HepG2 (cell line): ENCODE data around the gene TAGLN.

Source experiments
- BATF2 ChIP-seq: sonication (generic); formaldehyde crosslinking; IDR thresholded peaks from 2 replicates; pipeline ENCODE4 v1.8.0; 2022; ENCODE audit warnings: mild to moderate bottlenecking, missing genetic modification reagents, moderate library complexity
- CHD4 ChIP-seq: fragments of 200-600 bp; sonication (generic); IDR thresholded peaks from 2 replicates; pipeline ENCODE4 v1.7.0; 2017; ENCODE audit warnings: mild to moderate bottlenecking, low read length, borderline replicate concordance
- EHMT2 ChIP-seq: fragments of 200-600 bp; sonication (generic); IDR thresholded peaks from 2 replicates; pipeline ENCODE4 v1.7.0; 2017; ENCODE audit warnings: antibody characterized with exemption, low read depth, low read length, borderline replicate concordance
- GRHL1 ChIP-seq: sonication (generic); formaldehyde crosslinking; conservative IDR thresholded peaks from 2 replicates; pipeline ENCODE4 v1.8.0; 2022; ENCODE audit warnings: missing genetic modification reagents
- NR2F1 ChIP-seq, 2 experiments: fragments of 450-650 bp in 1 of 2; formaldehyde crosslinking in 1 of 2; IDR thresholded peaks; 2 replicates each; pipeline versions ENCODE4 v1.5.0 to v1.6.1; 2016 to 2020; ENCODE audit warnings: mild to moderate bottlenecking in 1 of 2, missing compliant biosample characterization in 1 of 2, missing genetic modification reagents in 1 of 2, moderate library complexity in 1 of 2
- POLR2A ChIP-seq, 2 experiments: IDR thresholded peaks; 2 replicates each; pipeline ENCODE4 v1.6.1; 2011; ENCODE audit warnings: low read depth in 2 of 2, low read length in 2 of 2, mild to moderate bottlenecking in 1 of 2, moderate library complexity in 1 of 2; ENCODE audit not compliant: insufficient read depth in 1 of 2
- RFX5 ChIP-seq: IDR thresholded peaks from 2 replicates; pipeline ENCODE4 v1.6.1; 2011; ENCODE audit warnings: low read depth, low read length, improper control_type of control experiment
- SMAD3 ChIP-seq: sonication (generic); formaldehyde crosslinking; IDR thresholded peaks from 2 replicates; pipeline ENCODE4 v1.4.0; 2020; ENCODE audit warnings: missing genetic modification reagents
- ZBTB7A ChIP-seq: sonication (generic); formaldehyde crosslinking; IDR thresholded peaks from 2 replicates; pipeline ENCODE4 v1.8.0; 2022; ENCODE audit warnings: mild to moderate bottlenecking, missing genetic modification reagents
- ZFP90 ChIP-seq: sonication (generic); formaldehyde crosslinking; IDR thresholded peaks from 2 replicates; pipeline ENCODE4 v1.8.0; 2022; ENCODE audit warnings: missing genetic modification reagents, mild to moderate bottlenecking, inconsistent platforms, borderline replicate concordance
- ZNF549 ChIP-seq: sonication (generic); formaldehyde crosslinking; IDR thresholded peaks from 2 replicates; pipeline ENCODE4 v1.5.0; 2020; ENCODE audit warnings: missing genetic modification reagents
- ZSCAN21 ChIP-seq: sonication (generic); formaldehyde crosslinking; IDR thresholded peaks from 2 replicates; pipeline ENCODE4 v1.8.0; 2022; ENCODE audit warnings: mild to moderate bottlenecking, missing genetic modification reagents, moderate library complexity, borderline replicate concordance

- TF ChIP-seq ZNF549 (CRISPR knock-in tag): no peak
- no peak for TF ChIP-seq NR2F1 (CRISPR knock-in tag; IDR thresholded peaks at IDR 0.05)
- TF ChIP-seq EHMT2: no peak
- TF ChIP-seq ZSCAN21 (CRISPR knock-in tag): no peak
- no peak for TF ChIP-seq SMAD3 (CRISPR knock-in tag)
- no peak for TF ChIP-seq CHD4
- TF ChIP-seq GRHL1 (CRISPR knock-in tag): no peak
- TF ChIP-seq POLR2A (IDR thresholded peaks at IDR 0.05; ENCODE audit: insufficient read depth in 1 of 2, low read depth in 2 of 2, low read length in 2 of 2): no peak
- TF ChIP-seq RFX5: no peak
- no peak for TF ChIP-seq ZBTB7A (CRISPR knock-in tag)
- TF ChIP-seq BATF2 (CRISPR knock-in tag): no peak
- TF ChIP-seq ZFP90: no peak
Observed at GRCh38 chr11:117204283-117205080, 5.3 kb downstream of the TAGLN start.
